Breast epithelium (tissue), 3 donors: Measurements from ENCODE around the gene CABP2.

Source experiments
- POLR2A ChIP-seq: fragments of 450-650 bp; IDR thresholded peaks from one replicate; pipeline ENCODE4 v1.6.1; 2016; ENCODE audit warnings: antibody characterized with exemption, mild to moderate bottlenecking, moderate library complexity
- TF ChIP-seq, protein P1 (sequence below), 3 donors: fragments of 450-650 bp; IDR thresholded peaks; one replicate each; pipeline ENCODE4 v1.5.1; 2016 to 2017; ENCODE audit warnings: antibody characterized with exemption in 3 of 3, mild to moderate bottlenecking in 3 of 3, moderate library complexity in 3 of 3

DNA sequence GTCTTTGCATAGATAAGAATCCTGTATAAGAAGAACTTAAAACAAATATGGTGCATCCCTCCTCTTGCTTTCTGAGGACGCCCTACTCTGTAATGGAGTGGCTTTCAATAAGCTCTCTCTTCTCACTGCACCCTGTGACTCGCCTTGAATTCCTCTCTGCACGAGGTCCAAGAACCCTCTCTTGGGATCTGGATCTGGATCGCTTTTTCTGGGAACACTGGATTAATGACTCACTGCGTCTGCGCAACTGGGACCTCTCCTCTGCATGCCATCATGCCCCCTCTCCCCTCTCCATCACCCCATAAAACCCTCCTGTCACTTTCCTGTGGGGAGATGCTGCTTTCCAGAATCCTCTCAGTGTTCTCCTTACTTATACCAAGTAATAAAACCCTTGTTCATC is 15.1 kb upstream of the CABP2 start:
- TF ChIP-seq, protein P1, sequence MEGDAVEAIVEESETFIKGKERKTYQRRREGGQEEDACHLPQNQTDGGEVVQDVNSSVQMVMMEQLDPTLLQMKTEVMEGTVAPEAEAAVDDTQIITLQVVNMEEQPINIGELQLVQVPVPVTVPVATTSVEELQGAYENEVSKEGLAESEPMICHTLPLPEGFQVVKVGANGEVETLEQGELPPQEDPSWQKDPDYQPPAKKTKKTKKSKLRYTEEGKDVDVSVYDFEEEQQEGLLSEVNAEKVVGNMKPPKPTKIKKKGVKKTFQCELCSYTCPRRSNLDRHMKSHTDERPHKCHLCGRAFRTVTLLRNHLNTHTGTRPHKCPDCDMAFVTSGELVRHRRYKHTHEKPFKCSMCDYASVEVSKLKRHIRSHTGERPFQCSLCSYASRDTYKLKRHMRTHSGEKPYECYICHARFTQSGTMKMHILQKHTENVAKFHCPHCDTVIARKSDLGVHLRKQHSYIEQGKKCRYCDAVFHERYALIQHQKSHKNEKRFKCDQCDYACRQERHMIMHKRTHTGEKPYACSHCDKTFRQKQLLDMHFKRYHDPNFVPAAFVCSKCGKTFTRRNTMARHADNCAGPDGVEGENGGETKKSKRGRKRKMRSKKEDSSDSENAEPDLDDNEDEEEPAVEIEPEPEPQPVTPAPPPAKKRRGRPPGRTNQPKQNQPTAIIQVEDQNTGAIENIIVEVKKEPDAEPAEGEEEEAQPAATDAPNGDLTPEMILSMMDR (IDR thresholded peaks at IDR 0.05) = no peak
- no peak for TF ChIP-seq POLR2A
